H9 (cell line): ENCODE measurements around the gene LRRC40. TPM values are rescaled to one million over a fixed set of nuclear protein-coding genes. Genes with fewer than 3 reads are reported as not detected.

Experiments
- DNase-seq: peaks from one replicate; pipeline ENCODE4 v3.0.0-alpha.2; 2017
- H2AFZ ChIP-seq: one replicate; pipeline ENCODE4 v1.6.1; 2013; ENCODE audit warnings: mild to moderate bottlenecking, low read length, control low read depth, moderate library complexity
- H2AK5ac ChIP-seq: 2 replicates; pipeline ENCODE4 v1.6.1; 2013; ENCODE audit warnings: low read length, control low read depth, mixed read lengths; ENCODE audit not compliant: insufficient read length
- H2BK120ac ChIP-seq: one replicate; pipeline ENCODE4 v1.6.1; 2013; ENCODE audit warnings: low read depth, mild to moderate bottlenecking, low read length, control low read depth, inconsistent platforms; ENCODE audit not compliant: poor library complexity, severe bottlenecking
- H2BK12ac ChIP-seq: 2 replicates; pipeline ENCODE4 v1.6.1; 2013; ENCODE audit warnings: low read length, control low read depth, mixed read lengths, low read depth; ENCODE audit not compliant: insufficient read length
- H2BK15ac ChIP-seq: 2 replicates; pipeline ENCODE4 v1.6.1; 2013; ENCODE audit warnings: low read depth, low read length, control low read depth
- H2BK20ac ChIP-seq: one replicate; pipeline ENCODE4 v1.6.1; 2013; ENCODE audit warnings: low read depth, mild to moderate bottlenecking, low read length, control low read depth, inconsistent platforms; ENCODE audit not compliant: poor library complexity, severe bottlenecking
- H2BK5ac ChIP-seq: 2 replicates; pipeline ENCODE4 v1.6.1; 2013; ENCODE audit warnings: low read length, control low read depth, mixed read lengths; ENCODE audit not compliant: insufficient read length
- H3K14ac ChIP-seq: 2 replicates; pipeline ENCODE4 v1.6.1; 2013; ENCODE audit warnings: low read length, control low read depth; ENCODE audit not compliant: insufficient read depth
- H3K18ac ChIP-seq: 2 replicates; pipeline ENCODE4 v1.6.1; 2013; ENCODE audit warnings: low read depth, mild to moderate bottlenecking, mixed read lengths, low read length, control low read depth; ENCODE audit not compliant: insufficient read length
- H3K23ac ChIP-seq: 2 replicates; pipeline ENCODE4 v1.6.1; 2013; ENCODE audit warnings: low read length, control low read depth, mixed read lengths, low read depth; ENCODE audit not compliant: insufficient read length
- H3K23me2 ChIP-seq: 2 replicates; pipeline ENCODE4 v1.6.1; 2013; ENCODE audit warnings: low read depth, mild to moderate bottlenecking, mixed read lengths, low read length, control low read depth; ENCODE audit not compliant: insufficient read length, poor library complexity, severe bottlenecking
- H3K27ac ChIP-seq: 2 replicates; pipeline ENCODE4 v1.5.1; 2013; ENCODE audit warnings: low read length, control low read depth, mixed read lengths, low read depth; ENCODE audit not compliant: insufficient read length
- H3K27me3 ChIP-seq: 2 replicates; pipeline ENCODE4 v1.6.1; 2013; ENCODE audit warnings: low read length, control low read depth, inconsistent platforms; ENCODE audit not compliant: insufficient read depth
- H3K4ac ChIP-seq: 2 replicates; pipeline ENCODE4 v1.6.1; 2013; ENCODE audit warnings: low read depth, mild to moderate bottlenecking, control low read depth, inconsistent platforms, low read length, moderate library complexity
- H3K4me1 ChIP-seq: 2 replicates; pipeline ENCODE4 v1.6.1; 2013; ENCODE audit warnings: low read length, control low read depth, inconsistent platforms; ENCODE audit not compliant: insufficient read depth
- H3K4me2 ChIP-seq: 2 replicates; pipeline ENCODE4 v1.6.1; 2013; ENCODE audit warnings: low read length, control low read depth, mixed read lengths; ENCODE audit not compliant: insufficient read length, insufficient read depth
- H3K56ac ChIP-seq: 2 replicates; pipeline ENCODE4 v1.6.1; 2013; ENCODE audit warnings: low read depth, mild to moderate bottlenecking, mixed read lengths, low read length, control low read depth; ENCODE audit not compliant: insufficient read length
- H3K79me1 ChIP-seq: 2 replicates; pipeline ENCODE4 v1.6.1; 2013; ENCODE audit warnings: low read depth, mild to moderate bottlenecking, moderate library complexity, low read length, control low read depth, inconsistent platforms; ENCODE audit not compliant: insufficient read depth, poor library complexity, severe bottlenecking
- H3K79me2 ChIP-seq: 2 replicates; pipeline ENCODE4 v1.6.1; 2013; ENCODE audit warnings: low read length, control low read depth, inconsistent platforms; ENCODE audit not compliant: insufficient read depth
- H3K9ac ChIP-seq: 2 replicates; pipeline ENCODE4 v1.6.1; 2013; ENCODE audit warnings: low read length, control low read depth, mixed read lengths; ENCODE audit not compliant: insufficient read length; ENCODE audit errors: extremely low read depth
- H3K9me3 ChIP-seq: one replicate; pipeline ENCODE4 v1.6.1; 2013; ENCODE audit warnings: low read depth, low read length, inconsistent platforms; ENCODE audit not compliant: control insufficient read depth
- H3T11ph ChIP-seq: one replicate; pipeline ENCODE4 v1.6.1; 2013; ENCODE audit warnings: mild to moderate bottlenecking, low read length, control low read depth, inconsistent platforms
- H4K20me1 ChIP-seq: one replicate; pipeline ENCODE4 v1.6.1; 2013; ENCODE audit not compliant: control insufficient read depth, insufficient read length, insufficient read depth
- H4K5ac ChIP-seq: 2 replicates; pipeline ENCODE4 v1.6.1; 2013; ENCODE audit warnings: low read depth, mild to moderate bottlenecking, mixed read lengths, low read length, control low read depth; ENCODE audit not compliant: insufficient read length
- H4K8ac ChIP-seq: replicated peaks from 2 replicates; pipeline ENCODE4 v1.6.1; 2013; ENCODE audit warnings: low read length, control low read depth, mixed read lengths, low read depth; ENCODE audit not compliant: insufficient read length
- H4K91ac ChIP-seq: 2 replicates; pipeline ENCODE4 v1.6.1; 2013; ENCODE audit warnings: low read depth, mild to moderate bottlenecking, moderate library complexity, mixed read lengths, low read length, control low read depth; ENCODE audit not compliant: insufficient read length
- H3K27ac Mint-ChIP-seq, 3 experiments: 2 replicates in 2 of 3; 3 replicates in 1 of 3; pipeline ENCODE4 v1.8.0; 2020 to 2021; ENCODE audit warnings: mixed read lengths in 3 of 3, mild to moderate bottlenecking in 1 of 3, moderate library complexity in 1 of 3
- H3K27me3 Mint-ChIP-seq: 2 replicates; pipeline ENCODE4 v1.8.0; 2021; ENCODE audit warnings: low read depth, mild to moderate bottlenecking, moderate library complexity, mixed read lengths
- H3K36me3 Mint-ChIP-seq, 3 experiments: 2 replicates in 2 of 3; 3 replicates in 1 of 3; pipeline ENCODE4 v1.8.0; 2020 to 2021; ENCODE audit warnings: low read depth in 3 of 3, mixed read lengths in 3 of 3; ENCODE audit not compliant: insufficient read depth in 1 of 3
- H3K4me1 Mint-ChIP-seq, 2 experiments: 2 replicates each; pipeline ENCODE4 v1.8.0; 2020; ENCODE audit warnings: mixed read lengths in 2 of 2
- H3K4me3 Mint-ChIP-seq, 2 experiments: 2 replicates in 1 of 2; 3 replicates in 1 of 2; pipeline ENCODE4 v1.8.0; 2020 to 2021; ENCODE audit warnings: mild to moderate bottlenecking in 2 of 2, mixed read lengths in 2 of 2, moderate library complexity in 1 of 2
- H3K9me3 Mint-ChIP-seq, 2 experiments: 2 replicates in 1 of 2; 3 replicates in 1 of 2; pipeline ENCODE4 v1.8.0; 2020; ENCODE audit warnings: mild to moderate bottlenecking in 2 of 2, mixed read lengths in 2 of 2, moderate library complexity in 1 of 2
- WGBS: extraction: QIAGEN DNeasy Blood & Tissue Kit; methylation state at CpG from one replicate; pipeline ENCODE4 v1.1.7; 2013; ENCODE audit warnings: missing lambda C conversion rate, low lambda C conversion rate, mixed read lengths; ENCODE audit not compliant: insufficient read length; ENCODE audit errors: extremely low coverage; 5-methylcytosine and 5-hydroxymethylcytosine counted together
- total RNA-seq: library from RNA; stranded (reverse); gene quantifications from 2 replicates; pipeline ENCODE4 v1.2.1, GENCODE V29; 2021
- TF ChIP-seq, protein P1 (sequence below): fragments of 200-600 bp; sonication (generic); conservative IDR thresholded peaks from 3 replicates; pipeline ENCODE4 v1.8.0; 2021; ENCODE audit warnings: antibody characterized with exemption, mild to moderate bottlenecking

LRRC40 gene
- total RNA-seq, 1 experiment from 2014 or later, result 27.6 TPM

- no peak overlapping the region for H2BK5ac ChIP-seq
- H3K23me2 ChIP-seq, result no peaks in the 10 kb centered on the region
- TF ChIP-seq, protein P1, sequence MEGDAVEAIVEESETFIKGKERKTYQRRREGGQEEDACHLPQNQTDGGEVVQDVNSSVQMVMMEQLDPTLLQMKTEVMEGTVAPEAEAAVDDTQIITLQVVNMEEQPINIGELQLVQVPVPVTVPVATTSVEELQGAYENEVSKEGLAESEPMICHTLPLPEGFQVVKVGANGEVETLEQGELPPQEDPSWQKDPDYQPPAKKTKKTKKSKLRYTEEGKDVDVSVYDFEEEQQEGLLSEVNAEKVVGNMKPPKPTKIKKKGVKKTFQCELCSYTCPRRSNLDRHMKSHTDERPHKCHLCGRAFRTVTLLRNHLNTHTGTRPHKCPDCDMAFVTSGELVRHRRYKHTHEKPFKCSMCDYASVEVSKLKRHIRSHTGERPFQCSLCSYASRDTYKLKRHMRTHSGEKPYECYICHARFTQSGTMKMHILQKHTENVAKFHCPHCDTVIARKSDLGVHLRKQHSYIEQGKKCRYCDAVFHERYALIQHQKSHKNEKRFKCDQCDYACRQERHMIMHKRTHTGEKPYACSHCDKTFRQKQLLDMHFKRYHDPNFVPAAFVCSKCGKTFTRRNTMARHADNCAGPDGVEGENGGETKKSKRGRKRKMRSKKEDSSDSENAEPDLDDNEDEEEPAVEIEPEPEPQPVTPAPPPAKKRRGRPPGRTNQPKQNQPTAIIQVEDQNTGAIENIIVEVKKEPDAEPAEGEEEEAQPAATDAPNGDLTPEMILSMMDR, result no peak
- Mint-ChIP-seq H3K27ac (peak overlapping the region in 1 of 3 experiments; percentile 18; a peak in 1 of 7 replicates), H3K4me1 (peaks cover 20 to 23% of the 10 kb centered on the region in 2 experiments), H3K4me3 (no peak overlapping the region), H3K27me3 (no peaks in the 10 kb centered on the region), H3K9me3 (no peaks in the 10 kb centered on the region), H3K36me3 (no peaks in the 10 kb centered on the region)
- H3K4me2 ChIP-seq, result no peak overlapping the region
- H2AFZ ChIP-seq, result no peak overlapping the region
- H3K56ac ChIP-seq, result no peak overlapping the region
- no peak overlapping the region for H2BK20ac ChIP-seq
- no peaks in the 10 kb centered on the region for H3K27me3 ChIP-seq
- H3K79me1 ChIP-seq, result no peaks in the 10 kb centered on the region
- H4K91ac ChIP-seq, result no peak overlapping the region
- no peak overlapping the region for H3K14ac ChIP-seq
- H2BK15ac ChIP-seq, result no peak overlapping the region
- H2BK12ac ChIP-seq, result no peak overlapping the region
- H3K18ac ChIP-seq, result no peak overlapping the region
- H2AK5ac ChIP-seq, result no peak overlapping the region
- no peak overlapping the region for H3K27ac ChIP-seq
- H3K79me2 ChIP-seq, result no peaks in the 10 kb centered on the region
- H4K8ac ChIP-seq, result no peak overlapping the region
- no peaks in the 10 kb centered on the region; the same call in 1 of the 2 replicates for H3K4me1 ChIP-seq
- no peaks in the 10 kb centered on the region for H3K9me3 ChIP-seq
- DNase-seq, result no peak
- H3K4ac ChIP-seq, result no peak overlapping the region
- no peak overlapping the region for H4K5ac ChIP-seq
- no peaks in the 10 kb centered on the region for H4K20me1 ChIP-seq
- no CpG with 5 or more reads among the region's 3 CpGs for WGBS
- no peak overlapping the region for H2BK120ac ChIP-seq
- no peak overlapping the region for H3K23ac ChIP-seq
- H3K9ac ChIP-seq, result no peak overlapping the region
- no peak overlapping the region for H3T11ph ChIP-seq
Observed at GRCh38 chr1:70140894-70141293, 64.5 kb downstream of the LRRC40 start.
